Mesendoderm (in vitro differentiated cells): ENCODE data around the gene CCDC83.

ENCODE experiments used
- DNase-seq: peaks from one replicate; pipeline ENCODE4 v3.0.0; 2013
- H2AK5ac ChIP-seq: 2 replicates; pipeline ENCODE4 v1.6.1; 2013; ENCODE audit warnings: low read length, inconsistent platforms
- H2BK120ac ChIP-seq: 2 replicates; pipeline ENCODE4 v1.6.1; 2013; ENCODE audit warnings: low read depth, mild to moderate bottlenecking, low read length, moderate library complexity, mixed read lengths
- H2BK15ac ChIP-seq: replicated peaks from 2 replicates; pipeline ENCODE4 v1.6.1; 2013; ENCODE audit warnings: low read depth, mild to moderate bottlenecking, moderate library complexity
- H2BK5ac ChIP-seq: 2 replicates; pipeline ENCODE4 v1.6.1; 2013; ENCODE audit warnings: low read length, inconsistent platforms
- H3K18ac ChIP-seq: 2 replicates; pipeline ENCODE4 v1.6.1; 2013; ENCODE audit warnings: mild to moderate bottlenecking, low read length, mixed read lengths
- H3K23ac ChIP-seq: one replicate; pipeline ENCODE4 v1.6.1; 2013; ENCODE audit warnings: low read length
- H3K27ac ChIP-seq: 2 replicates; pipeline ENCODE4 v1.5.1; 2013; ENCODE audit warnings: low read depth, mild to moderate bottlenecking, inconsistent platforms, low read length, moderate library complexity
- H3K27me3 ChIP-seq: 2 replicates; pipeline ENCODE4 v1.6.1; 2013; ENCODE audit warnings: low read length, control low read depth, mild to moderate bottlenecking, inconsistent platforms; ENCODE audit not compliant: insufficient read depth, poor library complexity
- H3K36me3 ChIP-seq: 2 replicates; pipeline ENCODE4 v1.6.1; 2013; ENCODE audit warnings: low read length, inconsistent platforms; ENCODE audit not compliant: control insufficient read depth, insufficient read depth
- H3K4ac ChIP-seq: one replicate; pipeline ENCODE4 v1.6.1; 2013; ENCODE audit warnings: low read depth, mild to moderate bottlenecking, low read length, moderate library complexity
- H3K4me1 ChIP-seq: 2 replicates; pipeline ENCODE4 v1.6.1; 2013; ENCODE audit warnings: low read depth, low read length, inconsistent platforms; ENCODE audit not compliant: control insufficient read depth
- H3K4me2 ChIP-seq: 2 replicates; pipeline ENCODE4 v1.6.1; 2013; ENCODE audit warnings: low read length
- H3K4me3 ChIP-seq: 2 replicates; pipeline ENCODE4 v1.5.1; 2013; ENCODE audit warnings: mild to moderate bottlenecking, low read length
- H3K56ac ChIP-seq: one replicate; pipeline ENCODE4 v1.6.1; 2013; ENCODE audit warnings: low read length
- H3K79me1 ChIP-seq: 2 replicates; pipeline ENCODE4 v1.6.1; 2013; ENCODE audit warnings: low read length, inconsistent platforms
- H3K79me2 ChIP-seq: 2 replicates; pipeline ENCODE4 v1.6.1; 2013; ENCODE audit warnings: mild to moderate bottlenecking, low read length; ENCODE audit not compliant: control insufficient read depth, insufficient read depth
- H3K9ac ChIP-seq: 2 replicates; pipeline ENCODE4 v1.6.1; 2013; ENCODE audit warnings: low read length, inconsistent platforms
- H4K5ac ChIP-seq: one replicate; pipeline ENCODE4 v1.6.1; 2013; ENCODE audit warnings: low read length
- H4K8ac ChIP-seq: one replicate; pipeline ENCODE4 v1.6.1; 2013; ENCODE audit warnings: low read depth, mild to moderate bottlenecking, control low read depth, low read length, moderate library complexity
- WGBS: extraction: QIAGEN DNeasy Blood & Tissue Kit; methylation state at CpG from one replicate; pipeline ENCODE4 v1.1.7; 2013; ENCODE audit warnings: low lambda C conversion rate, missing lambda C conversion rate; ENCODE audit not compliant: insufficient coverage; ENCODE audit errors: extremely low coverage; 5-methylcytosine and 5-hydroxymethylcytosine counted together

The CCDC83 gene

GRCh38 chr11:85939099-85940015 is 84.2 kb downstream of the CCDC83 start:
- Histone ChIP-seq H3K27ac (no peak overlapping the region), H3K56ac (no peak overlapping the region), H2BK15ac (no peak overlapping the region), H4K5ac (no peak overlapping the region), H2BK120ac (no peak overlapping the region), H2AK5ac (no peak overlapping the region), H3K79me2 (no peaks in the 10 kb centered on the region), H3K9ac (no peak overlapping the region), H3K79me1 (no peaks in the 10 kb centered on the region), H3K36me3 (no peaks in the 10 kb centered on the region), H3K23ac (no peak overlapping the region), H4K8ac (no peak overlapping the region), H3K18ac (no peak overlapping the region), H3K4me1 (no peaks in the 10 kb centered on the region), H3K4me3 (no peak overlapping the region), H3K27me3 (no peaks in the 10 kb centered on the region), H2BK5ac (no peak overlapping the region), H3K4ac (no peak overlapping the region), H3K4me2 (no peak overlapping the region)
- no CpG with 5 or more reads among the region's 4 CpGs for WGBS
- no peak for DNase-seq

DNA sequence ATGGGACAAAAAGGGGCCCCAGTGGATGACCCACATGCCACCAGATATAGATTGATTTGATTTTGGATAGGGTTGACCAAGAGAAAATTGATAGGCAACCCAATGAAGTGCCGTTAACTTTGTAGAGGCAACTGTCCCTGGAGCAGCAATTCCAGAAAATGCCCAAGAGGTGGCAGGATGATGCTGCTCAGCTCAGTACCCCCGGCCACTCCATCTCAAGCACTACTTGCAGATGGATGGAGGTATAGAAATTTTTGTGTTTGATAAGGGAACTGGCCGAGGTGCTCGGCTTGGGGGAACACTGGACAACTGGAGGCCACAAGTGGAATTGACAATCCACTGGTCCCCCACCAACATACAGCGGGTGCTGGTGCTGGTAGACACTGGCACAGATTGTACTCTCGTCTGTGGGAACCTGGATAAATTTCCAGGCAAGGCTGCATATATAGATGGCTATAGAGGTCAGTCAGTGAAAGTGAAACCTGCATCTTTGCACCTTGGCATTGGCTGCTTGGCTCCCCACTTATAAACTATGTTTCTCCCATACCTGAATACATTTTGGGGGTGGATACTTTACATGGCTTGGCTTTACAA is 86.3 kb downstream of the CCDC83 start:
- no peak overlapping the region for H3K56ac ChIP-seq
- H3K36me3 ChIP-seq = no peaks in the 10 kb centered on the region
- H3K18ac ChIP-seq = no peak overlapping the region
- H2AK5ac ChIP-seq = no peak overlapping the region
- H3K4me1 ChIP-seq = no peaks in the 10 kb centered on the region
- H2BK5ac ChIP-seq = no peak overlapping the region
- H3K79me1 ChIP-seq = no peaks in the 10 kb centered on the region
- H2BK15ac ChIP-seq = no peak overlapping the region
- no peak overlapping the region for H4K5ac ChIP-seq
- H3K79me2 ChIP-seq = no peaks in the 10 kb centered on the region
- WGBS = no CpG with 5 or more reads among the region's 6 CpGs
- H3K4me2 ChIP-seq = no peak overlapping the region
- H3K9ac ChIP-seq = no peak overlapping the region
- no peak overlapping the region for H2BK120ac ChIP-seq
- H3K27ac ChIP-seq = no peak overlapping the region
- H3K4ac ChIP-seq = no peak overlapping the region
- H3K23ac ChIP-seq = no peak overlapping the region
- H3K27me3 ChIP-seq = no peaks in the 10 kb centered on the region
- H3K4me3 ChIP-seq = no peak overlapping the region
- H4K8ac ChIP-seq = no peak overlapping the region
- peak; percentile 76 for DNase-seq

GRCh38 chr11:85945296-85945695 is 90.1 kb downstream of the CCDC83 start:
- no peaks in the 10 kb centered on the region for H3K79me1 ChIP-seq
- no peaks in the 10 kb centered on the region for H3K79me2 ChIP-seq
- H3K4me3 ChIP-seq = no peak overlapping the region
- H3K23ac ChIP-seq = no peak overlapping the region
- H4K8ac ChIP-seq = no peak overlapping the region
- no peak overlapping the region for H4K5ac ChIP-seq
- no peak for DNase-seq
- H2BK120ac ChIP-seq = no peak overlapping the region
- H3K4ac ChIP-seq = no peak overlapping the region
- no peak overlapping the region for H3K9ac ChIP-seq
- H3K36me3 ChIP-seq = no peaks in the 10 kb centered on the region
- H2BK15ac ChIP-seq = no peak overlapping the region
- no peaks in the 10 kb centered on the region for H3K4me1 ChIP-seq
- no peak overlapping the region for H2BK5ac ChIP-seq
- no CpG with 5 or more reads among the region's 2 CpGs for WGBS
- no peak overlapping the region for H3K4me2 ChIP-seq
- no peak overlapping the region for H3K27ac ChIP-seq
- no peak overlapping the region for H3K18ac ChIP-seq
- H3K27me3 ChIP-seq = no peaks in the 10 kb centered on the region
- no peak overlapping the region for H3K56ac ChIP-seq
- no peak overlapping the region for H2AK5ac ChIP-seq

- H3K79me2 ChIP-seq = no peaks in the 10 kb centered on the region
- no peaks in the 10 kb centered on the region for H3K27me3 ChIP-seq
- no peak overlapping the region for H2BK120ac ChIP-seq
- H4K5ac ChIP-seq = no peak overlapping the region
- H3K4me3 ChIP-seq = no peak overlapping the region
- H2AK5ac ChIP-seq = no peak overlapping the region
- no peak overlapping the region for H2BK5ac ChIP-seq
- H2BK15ac ChIP-seq = no peak overlapping the region
- H3K79me1 ChIP-seq = no peaks in the 10 kb centered on the region
- no peak overlapping the region for H3K23ac ChIP-seq
- no peak overlapping the region for H3K27ac ChIP-seq
- DNase-seq = peak; percentile 44
- H3K18ac ChIP-seq = no peak overlapping the region
- no peaks in the 10 kb centered on the region for H3K36me3 ChIP-seq
- H3K9ac ChIP-seq = no peak overlapping the region
- no peak overlapping the region for H3K4me2 ChIP-seq
- no peak overlapping the region for H3K4ac ChIP-seq
- H3K56ac ChIP-seq = no peak overlapping the region
- H3K4me1 ChIP-seq = no peaks in the 10 kb centered on the region
- no peak overlapping the region for H4K8ac ChIP-seq
These were observed 90.6 kb downstream of the CCDC83 start for GRCh38 chr11:85945788-85946187.

GRCh38 chr11:85946221-85946620 is 91.0 kb downstream of the CCDC83 start:
- no peak for DNase-seq
- Histone ChIP-seq H3K27ac (no peak overlapping the region), H2BK5ac (no peak overlapping the region), H3K4ac (no peak overlapping the region), H3K36me3 (no peaks in the 10 kb centered on the region), H3K18ac (no peak overlapping the region), H2BK120ac (no peak overlapping the region), H2AK5ac (no peak overlapping the region), H3K4me2 (no peak overlapping the region), H3K56ac (no peak overlapping the region), H2BK15ac (no peak overlapping the region), H4K8ac (no peak overlapping the region), H3K79me1 (no peaks in the 10 kb centered on the region), H4K5ac (no peak overlapping the region), H3K9ac (no peak overlapping the region), H3K4me1 (no peaks in the 10 kb centered on the region), H3K27me3 (no peaks in the 10 kb centered on the region), H3K23ac (no peak overlapping the region), H3K79me2 (no peaks in the 10 kb centered on the region), H3K4me3 (no peak overlapping the region)
